ENCODE data around the gene CAPZB.

Gene CAPZB

GRCh38 chr1:19496527-19496874 lies 11.2 kb upstream of the CAPZB start:
- no peak for DNase-seq

GRCh38 chr1:19495799-19496526 lies 10.6 kb upstream of the CAPZB start:
- DNase-seq = no peak

GRCh38 chr1:19495000-19495656 lies 9.8 kb upstream of the CAPZB start:
- DNase-seq = no peak

GRCh38 chr1:19493547-19493946 lies 8.2 kb upstream of the CAPZB start:
- no peak for DNase-seq

- DNase-seq = no peak
These were observed 4.7 kb upstream of the CAPZB start for GRCh38 chr1:19489996-19490395.

GRCh38 chr1:19488136-19488535 lies 2.8 kb upstream of the CAPZB start:
- DNase-seq = no peak

GRCh38 chr1:19484798-19485361 lies 459 bp downstream of the CAPZB start:
- DNase-seq = no peak

GRCh38 chr1:19484338-19484797 lies 971 bp downstream of the CAPZB start:
- no peak for DNase-seq

GRCh38 chr1:19483691-19484090 lies 1.6 kb downstream of the CAPZB start:
- DNase-seq = no peak

GRCh38 chr1:19483261-19483660 lies 2.1 kb downstream of the CAPZB start:
- DNase-seq = no peak

- DNase-seq = no peak
These were observed 3.4 kb downstream of the CAPZB start for GRCh38 chr1:19481826-19482398.

GRCh38 chr1:19480282-19480681 lies 5.1 kb downstream of the CAPZB start:
- DNase-seq = no peak

- no peak for DNase-seq
These were observed 5.8 kb downstream of the CAPZB start for GRCh38 chr1:19479351-19480120.

GRCh38 chr1:19478322-19478721 lies 7.0 kb downstream of the CAPZB start:
- no peak for DNase-seq

- no peak for DNase-seq
These were observed 7.8 kb downstream of the CAPZB start for GRCh38 chr1:19477284-19478249.

- DNase-seq = no peak
These were observed 8.7 kb downstream of the CAPZB start for GRCh38 chr1:19476450-19477190.

GRCh38 chr1:19475296-19475695 lies 10.0 kb downstream of the CAPZB start:
- DNase-seq = no peak

- no peak for DNase-seq
These were observed 13.2 kb downstream of the CAPZB start for GRCh38 chr1:19472174-19472573.

GRCh38 chr1:19469004-19469403 lies 16.3 kb downstream of the CAPZB start:
- no peak for DNase-seq

- no peak for DNase-seq
These were observed 16.9 kb downstream of the CAPZB start for GRCh38 chr1:19468397-19468956.
